ENCODE data around the gene SELENOT. TPM values are rescaled to one million over a fixed set of nuclear protein-coding genes. Genes with fewer than 3 reads are reported as not detected.
"Not testable (repeated sequence)": the region's sequence is repeated elsewhere in the genome, so short reads cannot be mapped to it uniquely, and the experiment has no call there.

Gene SELENOT
- total RNA-seq, 1 donor from 2014 or later, result 133 TPM

DNA sequence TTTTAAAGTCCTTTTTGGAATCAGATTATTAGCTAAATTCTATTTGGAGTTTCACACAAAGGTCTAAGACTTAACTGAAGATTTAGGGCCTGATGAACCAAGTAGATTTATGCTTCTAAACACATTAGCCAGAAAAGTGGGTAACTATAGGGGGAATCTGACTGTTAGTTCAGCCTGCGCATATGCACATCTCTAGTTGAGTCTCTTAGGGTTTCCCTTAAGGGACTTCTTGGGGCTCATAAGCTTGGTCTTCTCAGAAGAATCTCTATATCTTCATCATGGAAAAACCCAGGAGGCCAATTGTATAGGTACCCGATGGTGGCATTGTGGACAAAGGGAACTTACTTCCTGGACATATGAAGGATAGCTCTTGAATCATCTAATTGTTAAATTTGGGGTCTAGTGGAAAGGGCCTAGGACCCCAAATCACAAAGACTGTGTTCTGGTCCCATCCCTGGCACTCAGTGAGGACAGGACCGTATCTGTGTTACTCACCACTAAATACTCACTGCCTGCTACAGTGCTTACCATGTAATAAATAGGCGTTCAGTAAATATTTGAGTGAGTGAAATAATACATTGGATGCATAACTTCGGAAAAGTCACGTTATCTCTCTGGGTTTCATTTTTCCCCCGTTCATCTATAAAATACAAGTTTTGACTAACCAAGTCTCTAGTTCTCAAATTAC lies 17.0 kb downstream of the SELENOT start:
- H3K27me3 Mint-ChIP-seq (ENCODE audit: insufficient read depth, low read depth), result no peaks in the 10 kb centered on the region
- Histone ChIP-seq H4K20me1 (ENCODE audit: low read depth) (no peaks in the 10 kb centered on the region), H3K79me2 (ENCODE audit: low read depth) (peaks cover 69% of the 10 kb centered on the region), H3K36me3 (peaks cover 4% of the 10 kb centered on the region), H3K27ac (no peak overlapping the region), H3K4me3 (no peak overlapping the region), H3F3A (ENCODE audit: low read depth) (no peaks in the 10 kb centered on the region), H3K9ac (no peak overlapping the region), H3K9me3 (ENCODE audit: low read depth) (no peaks in the 10 kb centered on the region), H2AFZ (replicated peaks) (no peak overlapping the region), H3K4me2 (no peak overlapping the region), H3K27me3 (no peaks in the 10 kb centered on the region), H3K4me1 (peaks cover 4% of the 10 kb centered on the region)
- TF ChIP-seq, protein P1, sequence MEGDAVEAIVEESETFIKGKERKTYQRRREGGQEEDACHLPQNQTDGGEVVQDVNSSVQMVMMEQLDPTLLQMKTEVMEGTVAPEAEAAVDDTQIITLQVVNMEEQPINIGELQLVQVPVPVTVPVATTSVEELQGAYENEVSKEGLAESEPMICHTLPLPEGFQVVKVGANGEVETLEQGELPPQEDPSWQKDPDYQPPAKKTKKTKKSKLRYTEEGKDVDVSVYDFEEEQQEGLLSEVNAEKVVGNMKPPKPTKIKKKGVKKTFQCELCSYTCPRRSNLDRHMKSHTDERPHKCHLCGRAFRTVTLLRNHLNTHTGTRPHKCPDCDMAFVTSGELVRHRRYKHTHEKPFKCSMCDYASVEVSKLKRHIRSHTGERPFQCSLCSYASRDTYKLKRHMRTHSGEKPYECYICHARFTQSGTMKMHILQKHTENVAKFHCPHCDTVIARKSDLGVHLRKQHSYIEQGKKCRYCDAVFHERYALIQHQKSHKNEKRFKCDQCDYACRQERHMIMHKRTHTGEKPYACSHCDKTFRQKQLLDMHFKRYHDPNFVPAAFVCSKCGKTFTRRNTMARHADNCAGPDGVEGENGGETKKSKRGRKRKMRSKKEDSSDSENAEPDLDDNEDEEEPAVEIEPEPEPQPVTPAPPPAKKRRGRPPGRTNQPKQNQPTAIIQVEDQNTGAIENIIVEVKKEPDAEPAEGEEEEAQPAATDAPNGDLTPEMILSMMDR (IDR thresholded peaks at IDR 0.05), result no peak
- TF ChIP-seq EZH2phosphoT487 (IDR thresholded peaks at IDR 0.05) (no peak), EZH2 (IDR thresholded peaks at IDR 0.05) (no peak)
- peaks cover 12% of the 10 kb centered on the region for H3K9me3 Mint-ChIP-seq
- H3K4me3 Mint-ChIP-seq, result no peak overlapping the region
- no peak overlapping the region for H3K27ac Mint-ChIP-seq
- no peak for DNase-seq (ENCODE audit: low spot score)
- peaks cover 33% of the 10 kb centered on the region for H3K36me3 Mint-ChIP-seq
- H3K4me1 Mint-ChIP-seq, result no peaks in the 10 kb centered on the region

DNA sequence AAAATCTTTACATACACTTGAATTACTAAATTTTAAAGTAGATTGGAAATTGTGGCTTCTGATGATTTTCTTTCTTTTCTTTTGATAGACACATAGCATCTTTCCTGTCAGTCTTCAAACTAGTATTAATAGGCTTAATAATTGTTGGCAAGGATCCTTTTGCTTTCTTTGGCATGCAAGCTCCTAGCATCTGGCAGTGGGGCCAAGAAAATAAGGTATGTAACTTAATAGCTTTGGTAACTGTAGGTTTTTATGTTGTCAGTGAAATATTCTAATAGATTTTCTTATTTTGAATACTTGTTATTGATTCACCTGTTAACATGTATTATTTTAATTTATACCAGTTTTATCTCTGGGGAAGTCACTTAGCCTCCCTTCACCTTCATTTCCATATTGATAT lies 19.8 kb downstream of the SELENOT start:
- H3K27ac Mint-ChIP-seq, H3K9me3 Mint-ChIP-seq: not testable (repeated sequence)

DNA sequence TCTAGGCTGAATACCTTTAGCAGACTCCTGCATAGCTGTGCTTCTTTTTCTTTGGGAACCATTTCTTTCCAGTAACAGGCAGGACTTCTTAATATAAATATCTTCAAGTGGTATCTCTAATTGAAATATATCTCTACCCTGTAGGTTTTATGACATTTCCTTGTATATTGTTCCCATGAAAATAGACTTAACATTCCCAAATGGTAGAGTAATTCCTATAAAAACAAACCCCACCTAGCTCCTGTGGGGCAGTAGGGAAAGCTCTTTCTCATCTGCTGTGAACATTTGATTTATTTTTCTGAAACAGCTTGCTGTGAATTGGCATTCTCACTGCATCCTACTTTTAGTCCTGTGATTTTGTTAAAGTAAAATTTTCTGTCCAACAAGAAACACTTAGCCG lies 20.8 kb downstream of the SELENOT start:
- no peak overlapping the region for H3K27ac Mint-ChIP-seq
- H3K9ac ChIP-seq, result no peak overlapping the region
- no peak overlapping the region for H3K27ac ChIP-seq
- no peaks in the 10 kb centered on the region for H3K27me3 Mint-ChIP-seq (ENCODE audit: insufficient read depth, low read depth)
- no peaks in the 10 kb centered on the region for H3K4me1 Mint-ChIP-seq
- TF ChIP-seq EZH2 (IDR thresholded peaks at IDR 0.05) (no peak), EZH2phosphoT487 (IDR thresholded peaks at IDR 0.05) (no peak)
- TF ChIP-seq, protein P1 (IDR thresholded peaks at IDR 0.05), result no peak
- no peaks in the 10 kb centered on the region for H3K9me3 ChIP-seq (ENCODE audit: low read depth)
- H4K20me1 ChIP-seq (ENCODE audit: low read depth), result peaks cover 4% of the 10 kb centered on the region
- H3F3A ChIP-seq (ENCODE audit: low read depth), result no peaks in the 10 kb centered on the region
- H3K4me3 Mint-ChIP-seq, result no peak overlapping the region
- no peaks in the 10 kb centered on the region for H3K9me3 Mint-ChIP-seq
- peaks cover 30% of the 10 kb centered on the region for H3K36me3 Mint-ChIP-seq
- H3K4me2 ChIP-seq, result no peak overlapping the region
- H3K4me3 ChIP-seq, result no peak overlapping the region
- H2AFZ ChIP-seq (replicated peaks), result no peak overlapping the region
- peaks cover 43% of the 10 kb centered on the region for H3K79me2 ChIP-seq (ENCODE audit: low read depth)
- H3K27me3 ChIP-seq, result no peaks in the 10 kb centered on the region
- peaks cover 23% of the 10 kb centered on the region for H3K36me3 ChIP-seq
- no peak for DNase-seq (ENCODE audit: low spot score)
- peaks cover 4% of the 10 kb centered on the region for H3K4me1 ChIP-seq

More for the DNA sequence above, 19.8 kb downstream of the SELENOT start:
- not testable (repeated sequence) for H3K4me1 Mint-ChIP-seq; H3K9me3 ChIP-seq (ENCODE audit: low read depth); H3F3A ChIP-seq (ENCODE audit: low read depth); H3K4me3 ChIP-seq; H3K4me1 ChIP-seq; H3K27me3 ChIP-seq; H4K20me1 ChIP-seq (ENCODE audit: low read depth); H3K4me3 Mint-ChIP-seq; H3K9ac ChIP-seq; DNase-seq (ENCODE audit: low spot score); H2AFZ ChIP-seq (replicated peaks); H3K27me3 Mint-ChIP-seq (ENCODE audit: insufficient read depth, low read depth); H3K4me2 ChIP-seq; H3K27ac ChIP-seq
- H3K36me3 Mint-ChIP-seq, result peaks cover 39% of the 10 kb centered on the region
- peaks cover 53% of the 10 kb centered on the region for H3K79me2 ChIP-seq (ENCODE audit: low read depth)
- peaks cover 15% of the 10 kb centered on the region for H3K36me3 ChIP-seq

DNA sequence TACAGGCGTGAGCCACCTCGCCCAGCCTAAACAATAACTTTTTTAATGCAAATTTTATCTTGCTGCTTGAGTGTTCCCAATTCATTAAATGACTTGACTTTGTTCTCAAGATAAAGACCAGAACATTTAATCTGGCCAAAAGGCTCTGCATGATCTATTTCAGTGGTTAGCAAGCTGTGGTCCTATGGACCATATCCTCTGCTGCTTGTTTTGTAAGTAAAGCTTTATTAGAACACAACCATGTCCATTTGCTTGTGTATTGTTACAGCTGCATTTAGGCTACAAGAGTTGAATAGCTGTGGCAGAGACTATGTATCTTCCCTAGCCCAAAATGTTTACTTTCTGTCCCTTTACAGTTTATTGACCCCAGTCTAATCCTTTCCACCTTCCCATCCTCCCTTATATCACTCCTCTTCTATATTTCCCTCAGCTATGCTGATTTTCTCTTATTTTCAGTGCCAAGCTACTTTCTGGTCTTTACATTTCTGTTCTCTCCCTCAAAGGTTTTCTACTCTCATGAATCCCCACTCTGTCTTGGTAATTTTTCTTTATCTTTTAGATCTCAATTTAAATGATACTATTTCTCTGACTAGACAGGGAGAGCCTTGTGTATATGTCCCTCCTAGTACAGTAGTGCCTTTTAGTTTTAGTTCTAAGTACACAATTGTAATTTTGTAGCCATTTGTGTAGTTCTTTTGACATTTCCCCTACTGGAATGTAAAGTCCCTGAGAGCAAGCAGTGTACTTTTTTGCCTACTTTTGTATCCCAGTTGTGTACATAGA lies 23.2 kb downstream of the SELENOT start:
- no peak overlapping the region for H3K4me3 ChIP-seq
- peaks cover 4% of the 10 kb centered on the region for H4K20me1 ChIP-seq (ENCODE audit: low read depth)
- no peak for TF ChIP-seq EZH2phosphoT487 (IDR thresholded peaks at IDR 0.05)
- no peak for TF ChIP-seq EZH2 (IDR thresholded peaks at IDR 0.05)
- TF ChIP-seq, protein P1 (IDR thresholded peaks at IDR 0.05), result no peak
- H3K4me1 Mint-ChIP-seq, result no peaks in the 10 kb centered on the region
- H3K27me3 ChIP-seq, result no peaks in the 10 kb centered on the region
- peaks cover 34% of the 10 kb centered on the region for H3K36me3 Mint-ChIP-seq
- H3K9me3 ChIP-seq (ENCODE audit: low read depth), result no peaks in the 10 kb centered on the region
- H3K4me3 Mint-ChIP-seq, result no peak overlapping the region
- H3K79me2 ChIP-seq (ENCODE audit: low read depth), result peaks cover 21% of the 10 kb centered on the region
- H3K27ac ChIP-seq, result peak overlapping the region; percentile 16
- no peak overlapping the region for H3K4me2 ChIP-seq
- H3K27ac Mint-ChIP-seq, result no peak overlapping the region
- H2AFZ ChIP-seq (replicated peaks), result no peak overlapping the region
- no peak overlapping the region for H3K9ac ChIP-seq
- H3K36me3 ChIP-seq, result peaks cover 24% of the 10 kb centered on the region
- H3K4me1 ChIP-seq, result peaks cover under 1% of the 10 kb centered on the region
- no peak for DNase-seq (ENCODE audit: low spot score)
- no peaks in the 10 kb centered on the region for H3F3A ChIP-seq (ENCODE audit: low read depth)
- H3K9me3 Mint-ChIP-seq, result no peaks in the 10 kb centered on the region
- no peaks in the 10 kb centered on the region for H3K27me3 Mint-ChIP-seq (ENCODE audit: insufficient read depth, low read depth)
